ENCODE measurements around the gene TMED9. TPM values are rescaled to one million over a fixed set of nuclear protein-coding genes. Genes with fewer than 3 reads are reported as not detected.
A peak's percentile ranks its signal among the peaks of the same experiment; 100 is the strongest.

Gene TMED9
- total and polyA plus RNA-seq, 10 of the 15 experiments (the other 5 are each of a cell fraction or from before 2014, with no cell fraction given), result 35.7 to 144 (median 105) TPM

DNA sequence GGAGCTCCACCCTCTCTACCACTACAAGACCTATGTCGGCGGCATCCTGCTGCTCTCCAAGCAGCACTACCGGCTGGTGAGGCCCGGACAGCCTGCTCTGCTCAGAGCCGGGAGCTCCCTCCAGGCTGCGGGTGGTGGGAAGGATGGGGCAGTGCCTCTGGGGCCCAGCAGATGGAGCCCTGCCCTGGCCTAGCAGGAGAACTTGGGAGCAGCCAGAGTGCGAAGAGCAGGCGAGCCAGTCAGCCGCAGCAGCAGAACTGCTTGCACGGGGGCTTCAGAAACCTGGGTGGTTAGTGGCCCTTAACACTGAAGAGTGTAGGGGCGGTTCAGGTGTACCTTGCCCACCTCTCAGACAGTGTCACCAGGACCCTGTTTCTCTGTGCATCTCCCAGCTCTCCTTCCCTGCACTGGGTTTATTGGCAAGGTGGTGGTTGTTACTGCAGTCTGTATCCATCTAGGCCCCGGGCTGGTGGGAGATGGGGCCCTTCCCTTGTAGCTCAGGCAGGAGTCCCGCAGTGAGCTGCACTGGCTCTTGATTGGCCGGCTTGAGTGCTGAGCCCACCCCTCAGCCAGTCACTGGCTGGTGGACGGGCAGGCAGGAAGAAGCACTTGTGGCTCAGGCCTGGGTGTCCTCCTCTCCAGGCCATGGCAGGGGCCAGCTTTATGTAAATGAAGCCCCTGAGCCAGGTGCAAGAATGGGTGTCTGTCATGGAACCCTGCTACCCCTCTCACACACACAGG lies 15.6 kb downstream of the TMED9 start (continued):
- peak; percentile 37; the same call in 1 of the 2 replicates for TF ChIP-seq NFYB (IDR thresholded peaks at IDR 0.05; ENCODE audit: insufficient read depth, low read depth, low read length)

DNA sequence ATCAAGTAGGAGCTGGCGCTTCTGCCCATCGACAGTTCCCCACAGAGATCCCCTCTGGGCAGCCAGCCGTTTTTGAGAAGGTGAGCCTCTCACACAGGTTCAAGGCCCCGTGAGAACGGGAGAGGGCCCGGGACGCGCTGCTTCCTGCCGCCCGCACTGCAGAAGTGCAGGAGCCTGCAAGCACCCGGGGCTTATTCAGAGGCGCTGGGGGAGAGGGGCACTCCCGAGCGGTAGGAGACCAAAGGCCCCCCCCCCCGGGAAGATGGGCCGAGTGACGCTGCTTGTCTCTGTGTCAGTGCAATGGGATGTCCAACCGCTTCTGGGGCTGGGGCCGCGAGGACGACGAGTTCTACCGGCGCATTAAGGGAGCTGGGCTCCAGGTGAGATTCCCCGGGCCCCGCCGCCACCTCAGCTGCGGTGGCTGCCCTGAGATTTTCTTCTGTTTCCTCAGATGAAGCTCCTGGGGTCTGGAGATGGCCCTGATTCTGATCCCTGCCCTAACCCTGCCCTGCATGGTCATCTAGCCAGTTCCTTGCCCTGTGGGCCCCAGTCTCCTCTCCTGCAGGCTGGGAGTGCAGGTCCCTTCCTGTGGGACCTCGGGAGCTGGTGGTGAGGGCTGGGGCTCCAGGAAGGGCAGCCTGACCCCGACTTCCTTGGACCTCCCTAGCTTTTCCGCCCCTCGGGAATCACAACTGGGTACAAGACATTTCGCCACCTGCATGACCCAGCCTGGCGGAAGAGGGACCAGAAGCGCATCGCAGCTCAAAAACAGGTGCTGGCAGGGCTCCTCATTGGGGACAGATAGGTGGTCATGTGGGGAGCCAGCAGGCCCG lies 16.5 kb downstream of the TMED9 start:
- RAD21 ChIA-PET (ENCODE audit: unreplicated experiment), result no interaction called here
- Histone ChIP-seq H3K4me1 (ENCODE audit: control insufficient read depth, insufficient read depth, low read length) (no peaks in the 10 kb centered on the region), H4K20me1 (ENCODE audit: control insufficient read depth, insufficient read depth) (no peaks in the 10 kb centered on the region), H2AFZ (ENCODE audit: control insufficient read depth, low read depth, low read length) (no peak overlapping the region), H3K79me2 (ENCODE audit: control insufficient read depth, insufficient read depth, low read length) (no peaks in the 10 kb centered on the region), H3K4me2 (ENCODE audit: control insufficient read depth, insufficient read depth) (no peak overlapping the region), H3K9me3 (replicated peaks; ENCODE audit: control insufficient read depth, insufficient read depth, low read length) (no peaks in the 10 kb centered on the region), H3K9ac (ENCODE audit: control insufficient read depth, insufficient read depth, low read length) (no peak overlapping the region), H3K27me3 (replicated peaks in 1 of 2; ENCODE audit: control insufficient read depth in 2 of 2, insufficient read depth in 2 of 2, low read length in 1 of 2) (no peaks in the 10 kb centered on the region), H3K4me3 (no peak overlapping the region), H3K27ac (ENCODE audit: control insufficient read depth, insufficient read depth) (no peak overlapping the region), H3K36me3 (ENCODE audit: control insufficient read depth in 2 of 2, insufficient read depth in 2 of 2, low read length in 1 of 2) (peaks cover 0 to 4% of the 10 kb centered on the region in 2 experiments; a peak in 2 of 4 replicates)
- CTCF ChIA-PET, result interaction anchor here (1.1 kb wide), 1 partner anchor 466 kb away, joined by 3 read pairs; no protein-coding TSS in a partner anchor
- ATAC-seq (no peak), FAIRE-seq (no peak), DNase-seq (ENCODE audit: low read depth, low spot score) (no peak)
- intact Hi-C loops (cut with micrococcal nuclease; ENCODE audit: unreplicated experiment), result no loop called here
- TF ChIP-seq EED (IDR thresholded peaks at IDR 0.05; ENCODE audit: low read depth) (no peak), RCOR1 (conservative IDR thresholded peaks at IDR 0.05; ENCODE audit: low read depth, low read length) (no peak), NBN (IDR thresholded peaks at IDR 0.05) (no peak), ZSCAN29 (IDR thresholded peaks at IDR 0.05) (no peak), HCFC1 (IDR thresholded peaks at IDR 0.05; ENCODE audit: low read length) (no peak), TCF7 (IDR thresholded peaks at IDR 0.05; ENCODE audit: borderline replicate concordance) (no peak), HDAC2 (IDR thresholded peaks at IDR 0.05) (no peak), YY1 (IDR thresholded peaks at IDR 0.05; ENCODE audit: low read depth, low read length) (no peak), FOXM1 (IDR thresholded peaks at IDR 0.05; ENCODE audit: low read depth, low read length) (no peak)
- TF ChIP-seq, protein P1, sequence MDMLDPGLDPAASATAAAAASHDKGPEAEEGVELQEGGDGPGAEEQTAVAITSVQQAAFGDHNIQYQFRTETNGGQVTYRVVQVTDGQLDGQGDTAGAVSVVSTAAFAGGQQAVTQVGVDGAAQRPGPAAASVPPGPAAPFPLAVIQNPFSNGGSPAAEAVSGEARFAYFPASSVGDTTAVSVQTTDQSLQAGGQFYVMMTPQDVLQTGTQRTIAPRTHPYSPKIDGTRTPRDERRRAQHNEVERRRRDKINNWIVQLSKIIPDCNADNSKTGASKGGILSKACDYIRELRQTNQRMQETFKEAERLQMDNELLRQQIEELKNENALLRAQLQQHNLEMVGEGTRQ (IDR thresholded peaks at IDR 0.05; ENCODE audit: borderline replicate concordance, low read depth, low read length), result no peak
- TF ChIP-seq, protein P2, sequence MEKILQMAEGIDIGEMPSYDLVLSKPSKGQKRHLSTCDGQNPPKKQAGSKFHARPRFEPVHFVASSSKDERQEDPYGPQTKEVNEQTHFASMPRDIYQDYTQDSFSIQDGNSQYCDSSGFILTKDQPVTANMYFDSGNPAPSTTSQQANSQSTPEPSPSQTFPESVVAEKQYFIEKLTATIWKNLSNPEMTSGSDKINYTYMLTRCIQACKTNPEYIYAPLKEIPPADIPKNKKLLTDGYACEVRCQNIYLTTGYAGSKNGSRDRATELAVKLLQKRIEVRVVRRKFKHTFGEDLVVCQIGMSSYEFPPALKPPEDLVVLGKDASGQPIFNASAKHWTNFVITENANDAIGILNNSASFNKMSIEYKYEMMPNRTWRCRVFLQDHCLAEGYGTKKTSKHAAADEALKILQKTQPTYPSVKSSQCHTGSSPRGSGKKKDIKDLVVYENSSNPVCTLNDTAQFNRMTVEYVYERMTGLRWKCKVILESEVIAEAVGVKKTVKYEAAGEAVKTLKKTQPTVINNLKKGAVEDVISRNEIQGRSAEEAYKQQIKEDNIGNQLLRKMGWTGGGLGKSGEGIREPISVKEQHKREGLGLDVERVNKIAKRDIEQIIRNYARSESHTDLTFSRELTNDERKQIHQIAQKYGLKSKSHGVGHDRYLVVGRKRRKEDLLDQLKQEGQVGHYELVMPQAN (conservative IDR thresholded peaks at IDR 0.05), result no peak
- TF ChIP-seq, protein P3, sequence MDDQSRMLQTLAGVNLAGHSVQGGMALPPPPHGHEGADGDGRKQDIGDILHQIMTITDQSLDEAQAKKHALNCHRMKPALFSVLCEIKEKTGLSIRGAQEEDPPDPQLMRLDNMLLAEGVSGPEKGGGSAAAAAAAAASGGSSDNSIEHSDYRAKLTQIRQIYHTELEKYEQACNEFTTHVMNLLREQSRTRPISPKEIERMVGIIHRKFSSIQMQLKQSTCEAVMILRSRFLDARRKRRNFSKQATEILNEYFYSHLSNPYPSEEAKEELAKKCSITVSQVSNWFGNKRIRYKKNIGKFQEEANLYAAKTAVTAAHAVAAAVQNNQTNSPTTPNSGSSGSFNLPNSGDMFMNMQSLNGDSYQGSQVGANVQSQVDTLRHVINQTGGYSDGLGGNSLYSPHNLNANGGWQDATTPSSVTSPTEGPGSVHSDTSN (IDR thresholded peaks at IDR 0.05; ENCODE audit: insufficient replicate concordance, low read depth, low read length), result no peak
- SMC1A ChIA-PET (ENCODE audit: uncharacterized antibody, unreplicated experiment), result no interaction called here
- POLR2A ChIA-PET, result interaction anchor here (0.7 kb wide), 1 partner anchor 104 kb away, joined by 5 read pairs; no protein-coding TSS in a partner anchor
- in situ Hi-C loops (cut with MboI), result loop anchor here (10.0 to 25.0 kb wide), 3 partner anchors 456 to 1571 kb away; no protein-coding TSS in a partner anchor
- 91% methylated on average over 37 of the region's 37 CpGs for WGBS (ENCODE audit: insufficient coverage, insufficient replicate concordance, low lambda C conversion rate, missing lambda C conversion rate)
- BruUV-seq (replicated peaks), result no TSS peak
